Small intestine (tissue), 7 donors: ENCODE measurements around the gene MRPL37. TPM values are rescaled to one million over a fixed set of nuclear protein-coding genes. Genes with fewer than 3 reads are reported as not detected.

Experiments used
- DNase-seq, 2 donors: peaks; one replicate each; pipeline versions ENCODE4 v3.0.0 to v3.0.0-alpha.2; 2013
- FAIRE-seq: peaks from 2 replicates; lab custom pipeline; 2012; peaks lifted over from hg19 to GRCh38; lab: Jason Lieb, UNC
- H3K27ac ChIP-seq, 3 donors: one replicate each; pipeline ENCODE4 v1.5.1; 2013; ENCODE audit warnings: low read length in 2 of 3, mild to moderate bottlenecking in 2 of 3, control low read depth in 1 of 3, inconsistent platforms in 1 of 3, low read depth in 1 of 3, moderate library complexity in 1 of 3
- H3K27me3 ChIP-seq, 3 donors: one replicate each; pipeline ENCODE4 v1.6.1; 2013; ENCODE audit warnings: low read length in 3 of 3, inconsistent platforms in 1 of 3; ENCODE audit not compliant: control insufficient read depth in 3 of 3, insufficient read depth in 3 of 3
- H3K36me3 ChIP-seq, 3 donors: one replicate each; pipeline ENCODE4 v1.6.1; 2013; ENCODE audit warnings: low read length in 3 of 3, inconsistent platforms in 1 of 3, low read depth in 1 of 3, mild to moderate bottlenecking in 1 of 3, moderate library complexity in 1 of 3; ENCODE audit not compliant: control insufficient read depth in 3 of 3, insufficient read depth in 2 of 3
- H3K4me1 ChIP-seq, 3 donors: one replicate each; pipeline ENCODE4 v1.6.1; 2013; ENCODE audit warnings: low read length in 2 of 3, inconsistent platforms in 1 of 3, low read depth in 1 of 3, mild to moderate bottlenecking in 1 of 3, moderate library complexity in 1 of 3; ENCODE audit not compliant: control insufficient read depth in 3 of 3, insufficient read depth in 2 of 3
- H3K4me3 ChIP-seq, 3 donors: one replicate each; pipeline ENCODE4 v1.5.1; 2013; ENCODE audit warnings: low read length in 3 of 3, control low read depth in 1 of 3, inconsistent platforms in 1 of 3, low read depth in 1 of 3, mild to moderate bottlenecking in 1 of 3, moderate library complexity in 1 of 3
- H3K9me3 ChIP-seq, 2 donors: one replicate each; pipeline ENCODE4 v1.6.1; 2013; ENCODE audit warnings: low read depth in 1 of 2, low read length in 1 of 2; ENCODE audit not compliant: control insufficient read depth in 2 of 2, insufficient read depth in 1 of 2
- WGBS, 3 donors: extraction: QIAGEN DNeasy Blood & Tissue Kit; methylation state at CpG; one replicate each; pipeline ENCODE4 v1.1.7; 2013; 5-methylcytosine and 5-hydroxymethylcytosine counted together
- polyA plus RNA-seq, 4 donors: library from polyadenylated mRNA; stranded (reverse) in 3 of 4; unstranded in 1 of 4; fragments of 200-250 nt in 3 of 4; fragments of 120-200 nt in 1 of 4; gene quantifications; one replicate each; pipeline versions ENCODE4 v1.2.1 to v1.2.3, GENCODE V29; 2013
- donor health status: healthy with polysubstance abuse.
- donor health status: control.
- donor health status: control.
- donor health status: Bipolar disorder and iron deficiency.
- donor health status: healthy.

MRPL37 gene
- polyA plus RNA-seq, 4 donors = 47.6 to 92.9 (median 69.6) TPM

DNA sequence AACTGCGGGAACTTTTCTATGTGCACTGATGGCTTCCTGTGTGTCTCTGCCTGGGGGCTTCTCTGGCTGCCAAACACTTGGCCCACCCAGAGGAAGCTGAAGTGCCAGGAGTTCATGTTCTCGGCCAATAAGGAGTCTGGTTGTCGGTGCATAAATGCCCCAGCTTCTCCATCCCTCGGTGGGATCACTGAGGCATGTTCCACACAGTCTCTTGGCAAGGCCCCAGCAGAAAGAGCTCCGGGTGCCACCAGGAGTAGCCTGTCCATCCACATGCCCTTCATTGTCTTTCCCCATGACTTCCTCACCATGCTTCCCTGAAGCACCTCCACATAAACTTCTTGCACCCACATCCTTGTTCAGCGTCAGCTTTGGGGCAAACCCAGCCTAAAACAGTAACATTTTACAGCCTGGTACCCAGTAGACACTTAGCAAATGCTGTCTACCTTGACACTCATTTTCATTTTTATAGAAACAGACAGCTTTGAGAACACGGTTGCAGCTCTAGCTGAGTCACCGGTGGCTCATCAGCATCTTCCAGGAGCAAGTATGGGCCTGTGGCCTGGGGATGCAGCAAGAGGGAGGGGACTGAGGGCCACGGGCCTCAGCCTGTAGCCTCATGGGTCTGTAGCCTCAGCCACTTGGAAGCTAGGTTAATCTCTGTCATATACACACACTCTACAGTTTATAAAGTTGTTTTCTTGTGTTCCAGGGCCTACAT, 32.4 kb upstream of the MRPL37 start:
- DNase-seq (no peak), FAIRE-seq (no peak)
- Histone ChIP-seq H3K9me3 (no peaks in the 10 kb centered on the region), H3K27ac (no peak overlapping the region), H3K27me3 (no peaks in the 10 kb centered on the region), H3K4me1 (peaks cover 0 to 22% (median 1%) of the 10 kb centered on the region in 3 donors), H3K36me3 (peaks cover 0 to 8% (median 0%) of the 10 kb centered on the region in 3 donors), H3K4me3 (no peak overlapping the region)
- WGBS, 3 donors = 85 to 90% (median 90%) methylated on average over 9 of the region's 9 CpGs

DNA sequence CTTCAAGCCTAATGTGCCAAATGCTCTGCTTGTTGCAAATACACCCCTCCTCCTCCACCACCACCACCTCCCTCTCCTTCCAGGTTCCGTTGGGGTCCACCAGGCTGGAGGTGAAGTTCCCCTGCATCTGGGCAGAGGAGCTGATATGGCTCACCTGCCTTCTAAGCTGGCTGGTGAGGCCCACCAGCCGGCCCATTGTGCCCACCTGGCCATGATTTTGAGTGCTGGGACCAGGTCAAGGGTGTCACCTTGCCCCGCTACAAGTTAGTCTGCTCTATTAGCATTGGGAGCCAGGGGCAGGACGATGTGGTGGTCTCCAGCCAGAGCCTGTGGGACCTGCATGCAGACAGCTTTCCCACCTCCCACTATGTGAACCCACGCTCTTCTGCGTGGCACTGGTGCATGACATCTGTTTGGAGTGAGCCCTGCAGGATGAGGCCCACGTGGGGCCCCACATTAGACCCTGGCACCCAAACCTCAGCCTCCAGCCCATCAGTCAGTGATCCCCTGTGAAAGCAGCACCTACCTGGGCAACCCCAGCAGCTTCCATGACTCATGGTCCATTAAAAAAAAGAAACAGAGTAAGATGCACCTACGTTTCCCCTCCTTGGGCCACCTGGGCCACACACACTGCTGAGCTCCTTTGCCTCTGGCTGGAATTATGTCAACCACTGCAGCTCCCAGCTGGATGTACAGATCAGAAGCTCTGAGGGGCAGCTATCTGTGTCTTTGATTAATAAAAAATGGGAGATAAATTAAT, 31.6 kb upstream of the MRPL37 start:
- no peak for FAIRE-seq
- peaks cover 0 to 14% (median 1%) of the 10 kb centered on the region in 3 donors for H3K4me1 ChIP-seq
- H3K36me3 ChIP-seq = peaks cover 0 to 11% (median 0%) of the 10 kb centered on the region in 3 donors
- 85 to 93% (median 91%) methylated on average over 7 to 8 of the region's 8 CpGs for WGBS, 3 donors
- no peak for DNase-seq
- H3K4me3 ChIP-seq = no peak overlapping the region
- H3K9me3 ChIP-seq = no peaks in the 10 kb centered on the region
- no peaks in the 10 kb centered on the region for H3K27me3 ChIP-seq
- H3K27ac ChIP-seq = no peak overlapping the region

DNA sequence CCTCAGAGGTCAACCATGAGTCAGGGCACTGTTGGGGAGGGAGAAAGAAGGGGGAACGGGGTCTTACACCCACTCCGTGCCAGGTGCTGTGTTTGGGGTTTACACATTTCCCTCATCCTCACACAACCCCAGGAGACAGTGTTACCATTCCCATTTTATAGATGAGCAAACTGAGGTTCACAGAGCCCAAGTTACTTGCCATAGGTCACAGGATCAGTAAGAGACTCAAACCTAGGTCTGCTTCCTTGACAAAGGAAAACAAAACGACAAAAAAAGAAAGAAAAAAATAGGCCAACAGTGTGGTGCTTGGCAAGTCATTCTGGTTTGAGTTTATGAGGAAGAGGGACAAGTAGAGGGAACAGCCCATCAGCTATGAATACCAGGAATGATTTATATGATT, 30.9 kb upstream of the MRPL37 start:
- no peak overlapping the region for H3K27ac ChIP-seq
- WGBS, 3 donors = 69 to 78% (median 76%) methylated on average over 3 of the region's 3 CpGs
- H3K9me3 ChIP-seq = no peaks in the 10 kb centered on the region
- no peak for FAIRE-seq
- H3K27me3 ChIP-seq = no peaks in the 10 kb centered on the region
- no peak for DNase-seq
- H3K4me1 ChIP-seq = peaks cover 0 to 8% (median 0%) of the 10 kb centered on the region in 3 donors
- no peak overlapping the region for H3K4me3 ChIP-seq
- H3K36me3 ChIP-seq = peaks cover 0 to 18% (median 0%) of the 10 kb centered on the region in 3 donors

DNA sequence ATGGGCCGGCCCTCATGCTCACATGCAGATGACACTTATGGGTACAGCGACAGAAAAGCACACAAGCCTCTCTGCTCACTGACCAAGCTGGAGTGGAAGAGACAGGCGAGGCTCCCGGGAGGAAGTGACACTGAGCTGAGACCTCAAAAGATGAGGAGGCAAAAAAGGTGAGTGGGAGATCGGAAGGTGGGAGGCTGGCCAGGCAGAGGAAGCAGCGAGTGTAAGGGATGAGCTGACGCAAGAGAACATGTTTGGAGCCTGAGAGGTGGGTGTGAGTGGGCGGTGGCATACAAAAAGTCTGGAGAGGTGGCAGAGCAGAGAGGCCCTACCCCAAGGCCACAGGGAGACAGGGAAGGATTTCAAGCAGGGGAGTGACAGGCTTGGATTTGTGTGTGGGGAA, 29.0 kb upstream of the MRPL37 start:
- Histone ChIP-seq H3K4me1 (no peaks in the 10 kb centered on the region), H3K36me3 (peaks cover 0 to 30% (median 0%) of the 10 kb centered on the region in 3 donors), H3K27me3 (no peaks in the 10 kb centered on the region), H3K9me3 (no peaks in the 10 kb centered on the region), H3K4me3 (no peak overlapping the region), H3K27ac (no peak overlapping the region)
- FAIRE-seq = no peak
- WGBS, 3 donors = 84 to 90% (median 90%) methylated on average over 8 of the region's 8 CpGs
- no peak for DNase-seq

DNA sequence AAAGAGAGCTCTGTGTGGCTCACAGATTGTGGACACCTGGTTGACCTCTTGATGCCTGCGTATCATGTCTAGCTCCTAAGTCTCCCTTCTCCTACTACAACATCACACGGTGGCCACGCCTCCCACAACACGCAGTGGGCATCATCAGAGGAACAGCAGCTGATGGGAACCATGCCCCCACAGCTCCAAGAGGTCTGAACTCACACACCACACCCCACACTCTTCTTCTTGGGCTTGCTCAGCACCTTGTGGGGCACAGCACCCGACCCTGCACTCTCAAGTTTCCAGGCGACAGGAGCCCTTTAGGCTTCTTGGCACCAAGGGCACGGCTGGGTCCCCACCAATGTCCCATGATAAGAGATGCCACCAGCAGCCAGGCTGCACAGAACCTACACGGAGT, 28.4 kb upstream of the MRPL37 start:
- H3K36me3 ChIP-seq = peaks cover 0 to 34% (median 0%) of the 10 kb centered on the region in 3 donors
- no peaks in the 10 kb centered on the region for H3K9me3 ChIP-seq
- FAIRE-seq (no peak), DNase-seq (no peak)
- H3K4me3 ChIP-seq = no peak overlapping the region
- no peaks in the 10 kb centered on the region for H3K4me1 ChIP-seq
- 89 to 96% (median 93%) methylated on average over 8 of the region's 8 CpGs for WGBS, 3 donors
- H3K27me3 ChIP-seq = no peaks in the 10 kb centered on the region
- H3K27ac ChIP-seq = no peak overlapping the region

DNA sequence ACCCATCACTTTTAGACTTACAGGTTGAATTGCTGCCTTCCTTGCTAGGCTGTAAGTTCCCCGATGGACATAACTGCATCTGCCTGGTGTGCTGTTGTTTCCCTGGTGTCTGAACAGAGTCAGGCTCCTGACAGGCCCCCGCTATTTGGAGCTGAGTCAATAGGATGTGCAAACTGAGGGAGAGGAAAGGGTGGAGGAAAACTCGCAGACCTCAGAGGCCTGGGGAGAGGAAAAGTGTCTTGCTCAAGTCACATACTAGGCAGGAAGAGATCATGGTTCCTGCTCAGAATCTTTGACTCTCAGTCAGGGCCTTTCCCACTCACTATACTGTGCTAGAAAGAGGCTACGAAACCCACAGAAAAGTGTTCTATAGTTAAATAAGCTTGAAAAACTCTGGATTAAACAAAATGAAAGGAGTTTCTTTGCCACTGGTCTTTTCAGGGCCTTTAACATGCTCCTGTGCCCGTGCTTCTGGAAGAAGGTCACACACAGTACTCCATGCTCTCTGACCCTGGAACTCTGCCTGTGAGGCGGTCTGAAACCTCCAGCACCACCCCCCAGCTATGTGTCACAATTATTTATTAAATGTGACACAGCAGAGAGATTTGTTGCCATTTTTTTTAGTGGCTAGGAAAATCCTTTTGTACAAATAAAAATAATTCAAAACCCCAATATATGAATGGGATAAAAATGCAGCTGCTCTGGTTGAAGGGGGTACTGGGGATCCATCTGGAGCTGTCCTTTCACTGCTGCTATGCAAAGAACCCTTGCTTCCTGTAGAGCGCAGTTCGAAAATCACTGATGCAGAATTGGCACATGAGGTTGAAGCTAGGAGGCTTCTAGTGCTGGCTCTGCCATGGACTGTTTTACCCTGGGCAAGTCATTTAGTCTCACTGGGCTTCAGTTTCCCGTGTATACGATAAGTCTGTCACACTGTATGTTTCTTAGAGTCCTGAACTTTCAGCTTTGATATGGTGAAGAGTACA, 27.1 kb upstream of the MRPL37 start:
- Histone ChIP-seq H3K4me3 (no peak overlapping the region), H3K27ac (no peak overlapping the region), H3K9me3 (no peaks in the 10 kb centered on the region), H3K27me3 (no peaks in the 10 kb centered on the region), H3K36me3 (peaks cover 0 to 46% (median 0%) of the 10 kb centered on the region in 3 donors), H3K4me1 (no peaks in the 10 kb centered on the region)
- FAIRE-seq (no peak), DNase-seq (no peak)
- 80 to 89% (median 87%) methylated on average over 10 of the region's 10 CpGs for WGBS, 3 donors

GRCh38 chr1:54173681-54174080, 26.3 kb upstream of the MRPL37 start:
- no peak overlapping the region for H3K4me3 ChIP-seq
- H3K27ac ChIP-seq = no peak overlapping the region
- 70 to 87% (median 76%) methylated on average over 9 of the region's 9 CpGs for WGBS, 3 donors
- H3K9me3 ChIP-seq = no peaks in the 10 kb centered on the region
- DNase-seq = no peak
- no peaks in the 10 kb centered on the region for H3K4me1 ChIP-seq
- no peak for FAIRE-seq
- H3K36me3 ChIP-seq = peaks cover 0 to 54% (median 0%) of the 10 kb centered on the region in 3 donors
- H3K27me3 ChIP-seq = no peaks in the 10 kb centered on the region

- H3K4me1 ChIP-seq = no peaks in the 10 kb centered on the region
- H3K9me3 ChIP-seq = no peaks in the 10 kb centered on the region
- no peak overlapping the region for H3K4me3 ChIP-seq
- H3K27ac ChIP-seq = no peak overlapping the region
- peaks cover 0 to 58% (median 0%) of the 10 kb centered on the region in 3 donors for H3K36me3 ChIP-seq
- H3K27me3 ChIP-seq = no peaks in the 10 kb centered on the region
- FAIRE-seq = no peak
- WGBS, 3 donors = 90 to 98% (median 94%) methylated on average over 4 of the region's 4 CpGs
- no peak for DNase-seq
Measured at GRCh38 chr1:54174106-54174505, 25.9 kb upstream of the MRPL37 start.
